ENCODE measurements around the gene VIPR2.
A peak's percentile ranks its signal among the peaks of the same experiment; 100 is the strongest.

The VIPR2 gene

GRCh38 chr7:159088016-159088865 lies 56.4 kb downstream of the VIPR2 start:
- H2BK12ac ChIP-seq (ENCODE audit: low read length), result no peak overlapping the region
- no CpG with 5 or more reads among the region's 18 CpGs for WGBS, 2 donors (ENCODE audit: extremely low coverage in 2 of 2, insufficient read length in 2 of 2, insufficient replicate concordance in 1 of 2)
- H2BK120ac ChIP-seq (ENCODE audit: low read depth, low read length), result no peak overlapping the region
- H3K27me3 ChIP-seq (ENCODE audit: control insufficient read depth in 3 of 3, insufficient read depth in 3 of 3, low read depth in 1 of 3, low read length in 3 of 3), result peaks cover 0 to 5% (median 0%) of the 10 kb centered on the region in 3 experiments
- H3K4me2 ChIP-seq (ENCODE audit: insufficient read depth, low read length, poor library complexity, severe bottlenecking), result no peak overlapping the region
- H2AK5ac ChIP-seq (ENCODE audit: low read depth, low read length), result no peak overlapping the region
- H3K4ac ChIP-seq (ENCODE audit: low read length), result no peak overlapping the region
- no peak overlapping the region for H2BK5ac ChIP-seq (ENCODE audit: low read length)
- H3K23ac ChIP-seq (ENCODE audit: low read depth, low read length, poor library complexity), result peak overlapping the region; percentile 29
- no peaks in the 10 kb centered on the region for H3K36me3 ChIP-seq (replicated peaks in 1 of 2; ENCODE audit: control insufficient read depth in 2 of 2, insufficient read depth in 2 of 2, low read length in 2 of 2)
- H3K18ac ChIP-seq (ENCODE audit: low read length), result no peak overlapping the region
- DNase-seq (ENCODE audit: low spot score), result no peak
- no peaks in the 10 kb centered on the region for H3K79me1 ChIP-seq (ENCODE audit: low read depth, low read length)
- H3K4me1 ChIP-seq (ENCODE audit: control insufficient read depth in 2 of 2, insufficient read depth in 1 of 2, low read depth in 1 of 2, low read length in 2 of 2), result peaks cover 0 to 6% of the 10 kb centered on the region in 2 donors
- H3K9me3 ChIP-seq (replicated peaks in 1 of 2; ENCODE audit: control insufficient read depth in 2 of 2, insufficient read depth in 1 of 2, low read depth in 1 of 2, low read length in 2 of 2), result peaks cover 0 to 5% of the 10 kb centered on the region in 2 donors
- H2AFZ ChIP-seq (ENCODE audit: low read length), result no peak overlapping the region
- peak overlapping the region; percentile 86 for H3K14ac ChIP-seq (ENCODE audit: low read length)
- no peak overlapping the region for H3K27ac ChIP-seq (replicated peaks; ENCODE audit: low read length)
- no peak overlapping the region for H4K91ac ChIP-seq (ENCODE audit: low read depth, low read length, poor library complexity)
- H4K8ac ChIP-seq (ENCODE audit: low read depth, low read length), result no peak overlapping the region
- H2BK15ac ChIP-seq (ENCODE audit: low read length), result peak overlapping the region; percentile 68
- H3K4me3 ChIP-seq (ENCODE audit: low read length in 2 of 2), result no peak overlapping the region
- peak overlapping the region; percentile 17 for H3K9ac ChIP-seq (ENCODE audit: low read depth, low read length, poor library complexity)

GRCh38 chr7:159086301-159086925 lies 58.3 kb downstream of the VIPR2 start:
- Histone ChIP-seq H3K9ac (ENCODE audit: low read depth, low read length, poor library complexity) (no peak overlapping the region), H3K36me3 (replicated peaks in 1 of 2; ENCODE audit: control insufficient read depth in 2 of 2, insufficient read depth in 2 of 2, low read length in 2 of 2) (no peaks in the 10 kb centered on the region), H3K4me2 (ENCODE audit: insufficient read depth, low read length, poor library complexity, severe bottlenecking) (no peak overlapping the region), H3K4me3 (ENCODE audit: low read length in 2 of 2) (no peak overlapping the region), H2AFZ (ENCODE audit: low read length) (no peak overlapping the region), H2BK5ac (ENCODE audit: low read length) (no peak overlapping the region), H2BK12ac (ENCODE audit: low read length) (no peak overlapping the region), H4K91ac (ENCODE audit: low read depth, low read length, poor library complexity) (no peak overlapping the region), H3K4me1 (ENCODE audit: control insufficient read depth in 2 of 2, insufficient read depth in 1 of 2, low read depth in 1 of 2, low read length in 2 of 2) (peaks cover 0 to 1% of the 10 kb centered on the region in 2 donors), H3K4ac (ENCODE audit: low read length) (no peak overlapping the region), H3K9me3 (replicated peaks in 1 of 2; ENCODE audit: control insufficient read depth in 2 of 2, insufficient read depth in 1 of 2, low read depth in 1 of 2, low read length in 2 of 2) (peaks cover 0 to 4% of the 10 kb centered on the region in 2 donors), H3K18ac (ENCODE audit: low read length) (no peak overlapping the region), H2AK5ac (ENCODE audit: low read depth, low read length) (no peak overlapping the region), H2BK120ac (ENCODE audit: low read depth, low read length) (no peak overlapping the region), H3K27me3 (ENCODE audit: control insufficient read depth in 3 of 3, insufficient read depth in 3 of 3, low read depth in 1 of 3, low read length in 3 of 3) (peaks cover 0 to 5% (median 0%) of the 10 kb centered on the region in 3 experiments), H3K23ac (ENCODE audit: low read depth, low read length, poor library complexity) (no peak overlapping the region), H3K79me1 (ENCODE audit: low read depth, low read length) (no peaks in the 10 kb centered on the region), H4K8ac (ENCODE audit: low read depth, low read length) (no peak overlapping the region), H2BK15ac (ENCODE audit: low read length) (no peak overlapping the region), H3K14ac (ENCODE audit: low read length) (peak overlapping the region; percentile 5), H3K27ac (replicated peaks; ENCODE audit: low read length) (no peak overlapping the region)
- no peak for DNase-seq (ENCODE audit: low spot score)
- no CpG with 5 or more reads among the region's 10 CpGs for WGBS, 2 donors (ENCODE audit: extremely low coverage in 2 of 2, insufficient read length in 2 of 2, insufficient replicate concordance in 1 of 2)

GRCh38 chr7:159084069-159084801 lies 60.4 kb downstream of the VIPR2 start:
- Histone ChIP-seq H2BK120ac (ENCODE audit: low read depth, low read length) (no peak overlapping the region), H2AFZ (ENCODE audit: low read length) (no peak overlapping the region), H3K36me3 (replicated peaks in 1 of 2; ENCODE audit: control insufficient read depth in 2 of 2, insufficient read depth in 2 of 2, low read length in 2 of 2) (no peaks in the 10 kb centered on the region), H3K14ac (ENCODE audit: low read length) (peak overlapping the region; percentile 89), H3K9ac (ENCODE audit: low read depth, low read length, poor library complexity) (no peak overlapping the region), H3K4me3 (ENCODE audit: low read length in 2 of 2) (no peak overlapping the region), H3K4ac (ENCODE audit: low read length) (no peak overlapping the region), H3K4me2 (ENCODE audit: insufficient read depth, low read length, poor library complexity, severe bottlenecking) (no peak overlapping the region), H3K9me3 (replicated peaks in 1 of 2; ENCODE audit: control insufficient read depth in 2 of 2, insufficient read depth in 1 of 2, low read depth in 1 of 2, low read length in 2 of 2) (peaks cover 0 to 4% of the 10 kb centered on the region in 2 donors), H3K27ac (replicated peaks; ENCODE audit: low read length) (no peak overlapping the region), H3K18ac (ENCODE audit: low read length) (peak overlapping the region; percentile 83), H3K27me3 (ENCODE audit: control insufficient read depth in 3 of 3, insufficient read depth in 3 of 3, low read depth in 1 of 3, low read length in 3 of 3) (peaks cover 0 to 5% (median 0%) of the 10 kb centered on the region in 3 experiments), H3K79me1 (ENCODE audit: low read depth, low read length) (no peaks in the 10 kb centered on the region), H3K4me1 (ENCODE audit: control insufficient read depth in 2 of 2, insufficient read depth in 1 of 2, low read depth in 1 of 2, low read length in 2 of 2) (peaks cover 0 to 1% of the 10 kb centered on the region in 2 donors), H4K8ac (ENCODE audit: low read depth, low read length) (peak overlapping the region; percentile 82), H4K91ac (ENCODE audit: low read depth, low read length, poor library complexity) (peak overlapping the region; percentile 53), H2BK15ac (ENCODE audit: low read length) (peak overlapping the region; percentile 67), H2BK12ac (ENCODE audit: low read length) (peak overlapping the region; percentile 58), H2BK5ac (ENCODE audit: low read length) (peak overlapping the region; percentile 66), H2AK5ac (ENCODE audit: low read depth, low read length) (peak overlapping the region; percentile 70), H3K23ac (ENCODE audit: low read depth, low read length, poor library complexity) (no peak overlapping the region)
- WGBS, 2 donors (ENCODE audit: extremely low coverage in 2 of 2, insufficient read length in 2 of 2, insufficient replicate concordance in 1 of 2), result no CpG with 5 or more reads among the region's 27 CpGs
- no peak for DNase-seq (ENCODE audit: low spot score)
